Psoas muscle (tissue), 8 donors: ENCODE measurements around the gene CETP. TPM values are rescaled to one million over a fixed set of nuclear protein-coding genes. Genes with fewer than 3 reads are reported as not detected.
"Not testable (repeated sequence)": the region's sequence is repeated elsewhere in the genome, so short reads cannot be mapped to it uniquely, and the experiment has no call there.

ENCODE experiments used
- ATAC-seq, 4 donors: fragments of 200-7000 bp; cut with Tn5 transposase; one replicate each; pipeline ENCODE4 v1.9.1; 2020; ENCODE audit warnings: moderate library complexity in 3 of 4, mild to moderate bottlenecking in 2 of 4
- DNase-seq, 2 donors: peaks; one replicate each; pipeline ENCODE4 v3.0.0-alpha.2; 2020
- H3K27ac ChIP-seq: fragments of 200-600 bp; one replicate; pipeline ENCODE4 v1.8.0; 2022
- H3K27me3 ChIP-seq, 3 donors: fragments of 200-600 bp in 1 of 3; one replicate each; pipeline versions ENCODE4 v1.6.1 to v1.8.0; 2013 to 2022; ENCODE audit warnings: low read length in 2 of 3, mild to moderate bottlenecking in 2 of 3, moderate library complexity in 1 of 3; ENCODE audit not compliant: insufficient read depth in 3 of 3
- H3K36me3 ChIP-seq, 2 donors: fragments of 200-600 bp in 1 of 2; one replicate each; pipeline versions ENCODE4 v1.6.1 to v1.8.0; 2013 to 2022; ENCODE audit warnings: low read depth in 1 of 2, mild to moderate bottlenecking in 1 of 2, moderate library complexity in 1 of 2; ENCODE audit not compliant: insufficient read depth in 1 of 2
- H3K4me1 ChIP-seq: fragments of 200-600 bp; one replicate; pipeline ENCODE4 v1.8.0; 2022
- H3K4me3 ChIP-seq: fragments of 200-600 bp; one replicate; pipeline ENCODE4 v1.8.0; 2022; ENCODE audit warnings: mild to moderate bottlenecking
- H3K9me3 ChIP-seq: fragments of 200-600 bp; one replicate; pipeline ENCODE4 v1.8.0; 2022
- WGBS, 3 donors: extraction: QIAGEN DNeasy Blood & Tissue Kit; methylation state at CpG; one replicate each; pipeline versions ENCODE4 v1.1.6 to v1.1.7; 2013; 5-methylcytosine and 5-hydroxymethylcytosine counted together
- intact Hi-C, 2 donors: fragments of 100-400 bp; cut with DNase I; formaldehyde crosslinking; loops; one replicate each; pipeline versions ENCODE4 v1.11.0 to v1.14.2; 2022
- polyA plus RNA-seq, 3 donors: library from polyadenylated mRNA; stranded (reverse); fragments of 200-250 nt; gene quantifications; one replicate each; pipeline ENCODE4 v1.2.3, GENCODE V29; 2013
- total RNA-seq, 4 donors: library from RNA; stranded (reverse); fragmentation: NEBNext Ultra II Directional in 2 of 4; extraction: Animal tissue kit (Norgen Biotek cat#: 25700) in 2 of 4; gene quantifications; one replicate each; pipeline versions ENCODE4 v1.2.1 to v1.2.4, GENCODE V29; 2021 to 2023
- TF ChIP-seq, protein P1 (sequence below): fragments of 200-600 bp; IDR thresholded peaks from one replicate; pipeline ENCODE4 v1.8.0; 2022; ENCODE audit warnings: antibody characterized with exemption
- donor health status: healthy with polysubstance abuse.
- donor health status: DM: no; HTN: no; CAD: no; lungs with moderate emphysema.
- donor health status: Bipolar disorder and iron deficiency.
- donor health status: healthy.
- donor health status: DM: yes; HTN: yes; CAD: no.
- donor health status: DM: no; HTN: no; CAD: no.
- donor health status: DM: no; HTN: no; CAD: no.
- donor health status: DM: yes; HTN: yes; CAD: no.

The CETP gene
- total and polyA plus RNA-seq, 7 donors = 0.05 to 0.67 (median 0.17) TPM; not detected in 2

DNA sequence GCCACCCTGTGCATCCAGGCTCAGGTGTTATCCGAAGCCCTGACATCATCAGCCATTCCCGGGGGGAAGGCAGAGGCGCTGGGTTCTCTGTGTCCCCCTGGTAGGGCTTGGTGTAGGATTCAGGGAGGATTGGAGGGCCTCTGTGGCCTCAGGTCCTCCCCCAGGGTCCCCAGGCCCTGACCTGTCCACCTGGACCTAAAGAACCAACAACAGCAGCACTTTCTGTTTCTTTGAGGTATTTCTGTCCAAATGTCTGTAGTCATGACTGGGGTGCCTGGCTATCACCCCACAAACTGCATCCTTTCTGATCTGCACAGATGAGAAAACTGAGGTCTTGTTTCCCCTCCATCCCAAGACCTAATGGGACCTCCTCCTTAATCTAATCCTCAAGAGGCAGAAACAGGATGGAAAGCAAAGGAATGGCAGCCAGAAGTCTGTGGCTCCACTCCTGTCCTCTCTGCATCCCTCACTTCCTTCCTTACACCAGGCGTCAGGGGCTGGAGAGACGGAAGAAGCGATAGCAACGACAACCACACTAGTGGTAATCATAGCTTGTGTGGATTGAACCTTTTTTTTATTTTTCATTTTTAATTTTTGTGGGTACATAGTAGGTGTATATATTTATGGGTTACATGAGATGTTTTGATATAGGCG, 39.4 kb downstream of the CETP start:
- Histone ChIP-seq H3K4me1 (no peaks in the 10 kb centered on the region), H3K9me3 (no peaks in the 10 kb centered on the region), H3K27ac (peak overlapping the region; percentile 68), H3K36me3 (no peaks in the 10 kb centered on the region), H3K4me3 (no peak overlapping the region), H3K27me3 (no peaks in the 10 kb centered on the region)
- 75 to 90% (median 76%) methylated on average over 8 of the region's 8 CpGs for WGBS, 3 donors
- DNase-seq = no peak
- intact Hi-C loops = no loop called here
- TF ChIP-seq, protein P1, sequence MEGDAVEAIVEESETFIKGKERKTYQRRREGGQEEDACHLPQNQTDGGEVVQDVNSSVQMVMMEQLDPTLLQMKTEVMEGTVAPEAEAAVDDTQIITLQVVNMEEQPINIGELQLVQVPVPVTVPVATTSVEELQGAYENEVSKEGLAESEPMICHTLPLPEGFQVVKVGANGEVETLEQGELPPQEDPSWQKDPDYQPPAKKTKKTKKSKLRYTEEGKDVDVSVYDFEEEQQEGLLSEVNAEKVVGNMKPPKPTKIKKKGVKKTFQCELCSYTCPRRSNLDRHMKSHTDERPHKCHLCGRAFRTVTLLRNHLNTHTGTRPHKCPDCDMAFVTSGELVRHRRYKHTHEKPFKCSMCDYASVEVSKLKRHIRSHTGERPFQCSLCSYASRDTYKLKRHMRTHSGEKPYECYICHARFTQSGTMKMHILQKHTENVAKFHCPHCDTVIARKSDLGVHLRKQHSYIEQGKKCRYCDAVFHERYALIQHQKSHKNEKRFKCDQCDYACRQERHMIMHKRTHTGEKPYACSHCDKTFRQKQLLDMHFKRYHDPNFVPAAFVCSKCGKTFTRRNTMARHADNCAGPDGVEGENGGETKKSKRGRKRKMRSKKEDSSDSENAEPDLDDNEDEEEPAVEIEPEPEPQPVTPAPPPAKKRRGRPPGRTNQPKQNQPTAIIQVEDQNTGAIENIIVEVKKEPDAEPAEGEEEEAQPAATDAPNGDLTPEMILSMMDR = no peak
- no peak for ATAC-seq

DNA sequence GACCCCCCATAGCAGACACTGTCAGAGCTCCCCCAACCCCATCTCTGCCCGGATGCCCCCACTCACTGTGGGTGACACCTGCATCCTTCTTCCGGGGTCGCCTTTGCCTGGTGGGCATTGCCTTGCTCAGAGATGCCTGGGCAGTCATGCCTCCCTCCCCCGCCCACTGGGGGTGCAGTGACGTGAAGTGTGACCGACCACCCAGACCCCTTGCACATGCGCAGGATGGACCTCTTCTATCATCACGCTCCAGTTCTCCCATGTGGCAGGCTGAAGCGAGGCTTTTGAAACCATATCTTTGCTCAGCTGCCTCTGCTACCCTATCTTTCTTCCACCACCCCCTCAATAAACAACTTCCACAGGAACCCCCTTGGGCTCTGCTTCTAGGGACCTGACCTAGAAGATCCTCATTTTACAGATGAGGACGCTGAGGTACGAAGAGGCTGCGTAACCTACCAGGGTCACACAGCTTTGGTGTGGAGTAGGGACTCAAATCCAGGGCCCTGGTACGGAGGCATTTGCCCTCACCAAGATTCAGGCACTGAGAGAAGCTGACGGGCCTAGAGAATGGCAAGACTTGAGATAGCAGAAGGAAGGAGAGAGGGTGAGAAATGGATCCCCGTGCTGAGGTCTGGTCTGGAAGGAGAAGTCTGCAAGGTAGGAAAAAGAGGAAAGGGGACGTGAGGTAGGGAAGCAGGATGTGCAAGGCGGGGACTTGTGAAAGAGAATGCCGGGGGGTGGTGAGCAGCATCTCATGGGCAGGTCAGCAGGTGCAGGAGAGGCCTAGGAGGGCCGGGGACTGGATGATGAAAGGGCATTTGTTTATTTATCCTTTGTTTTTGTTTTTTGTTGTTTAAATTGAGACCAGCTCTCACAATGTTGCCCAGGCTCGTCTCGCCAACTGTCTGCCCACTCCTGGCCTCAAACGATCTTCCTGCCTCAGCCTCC, 42.0 kb downstream of the CETP start:
- intact Hi-C loops = no loop called here
- ATAC-seq = no peak
- 80 to 86% (median 85%) methylated on average over 22 of the region's 22 CpGs for WGBS, 3 donors

DNA sequence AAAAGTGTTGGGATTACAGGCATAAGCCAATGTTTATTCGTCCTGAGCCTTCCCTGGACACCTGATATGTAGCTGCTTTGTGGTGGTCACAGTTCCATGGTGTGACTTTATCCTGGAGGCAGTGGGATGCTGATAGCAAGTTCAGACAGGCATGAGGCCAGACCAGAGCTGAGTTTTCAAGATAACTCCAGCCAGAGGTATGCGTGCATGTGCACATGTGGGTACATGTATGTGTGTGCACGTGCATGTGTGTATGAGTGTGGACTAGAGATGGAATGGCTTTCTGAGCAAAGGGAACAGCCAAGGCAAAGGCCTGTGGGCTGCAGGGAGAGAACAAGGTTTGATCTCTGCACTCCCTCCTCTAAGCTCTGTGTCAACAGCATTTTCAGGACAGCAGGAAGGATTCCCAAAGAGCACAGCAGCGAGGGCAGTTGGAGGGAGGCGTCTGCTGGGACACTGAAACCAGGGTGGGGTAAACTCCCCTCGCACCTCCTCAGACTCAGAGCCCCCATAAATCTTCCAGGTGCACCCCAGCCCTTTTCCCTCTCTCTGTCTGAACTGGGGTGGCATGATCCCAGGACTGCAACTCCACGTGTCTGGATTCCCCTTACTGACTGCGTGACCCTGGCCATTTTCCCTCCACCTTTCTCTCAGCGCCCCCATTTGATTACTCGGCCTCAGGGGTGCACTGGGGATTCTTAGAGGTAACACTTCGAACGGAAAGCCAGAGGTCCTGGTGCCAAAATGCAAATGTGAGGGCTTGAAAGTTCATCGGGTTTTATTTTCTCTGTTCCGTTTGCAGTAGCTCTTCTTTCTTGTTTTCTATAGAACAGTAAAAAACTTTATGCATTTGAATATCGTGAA, 42.9 kb downstream of the CETP start:
- Histone ChIP-seq H3K9me3 (no peaks in the 10 kb centered on the region), H3K4me1 (no peaks in the 10 kb centered on the region), H3K27ac (no peak overlapping the region), H3K4me3 (no peak overlapping the region), H3K36me3 (no peaks in the 10 kb centered on the region), H3K27me3 (no peaks in the 10 kb centered on the region)
- DNase-seq (no peak), ATAC-seq (no peak)
- TF ChIP-seq, protein P1 = no peak
- 71 to 77% (median 75%) methylated on average over 15 of the region's 15 CpGs for WGBS, 3 donors
- intact Hi-C loops = no loop called here

More for the DNA sequence above, 42.0 kb downstream of the CETP start:
- Histone ChIP-seq H3K4me3 (no peak overlapping the region), H3K36me3 (no peaks in the 10 kb centered on the region), H3K9me3 (no peaks in the 10 kb centered on the region), H3K27me3 (no peaks in the 10 kb centered on the region), H3K4me1 (no peaks in the 10 kb centered on the region), H3K27ac (no peak overlapping the region)
- TF ChIP-seq, protein P1 = no peak
- no peak for DNase-seq

DNA sequence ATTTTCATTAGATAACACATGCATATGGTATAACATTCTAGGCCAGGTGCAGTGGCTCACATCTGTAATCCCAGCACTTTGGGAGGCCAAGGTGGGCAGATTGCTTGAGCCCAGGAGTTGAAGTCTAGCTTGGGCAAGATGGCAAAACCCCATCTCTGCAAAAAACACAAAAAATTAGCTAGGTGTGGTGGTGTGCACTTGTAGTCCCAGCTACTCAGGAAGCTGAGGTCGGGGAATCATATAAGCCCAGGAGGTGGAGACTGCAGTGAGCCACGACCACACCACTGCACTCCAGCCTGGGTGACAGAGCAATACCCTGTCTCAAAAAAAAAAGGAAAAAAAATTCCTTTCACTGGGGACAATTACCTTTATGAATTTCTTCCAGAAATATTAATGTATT, 43.8 kb downstream of the CETP start:
- H3K27me3 ChIP-seq, H3K9me3 ChIP-seq, intact Hi-C loops, H3K4me3 ChIP-seq, H3K4me1 ChIP-seq, H3K36me3 ChIP-seq, ATAC-seq, H3K27ac ChIP-seq, DNase-seq: not testable (repeated sequence)
- WGBS, 3 donors = 63 to 78% (median 71%) methylated on average over 2 of the region's 2 CpGs
